Measurements from ENCODE around the gene KRT20. TPM values are rescaled to one million over a fixed set of nuclear protein-coding genes. Genes with fewer than 3 reads are reported as not detected.

The KRT20 gene
- total RNA-seq, 4 donors from 2014 or later = 0.12 TPM; not detected in 3

- no peak for DNase-seq (ENCODE audit: low spot score in 2 of 2)
- WGBS, 2 donors = 53 to 57% methylated on average over 1 of the region's 1 CpG
- intact Hi-C loops (cut with DNase I; ENCODE audit: low total_unique reads) = no loop called here
- TF ChIP-seq CTCF (IDR thresholded peaks at IDR 0.05) (no peak), POLR2A (IDR thresholded peaks at IDR 0.05) (no peak)
- H3K4me3 ChIP-seq (ENCODE audit: low read depth, poor library complexity, severe bottlenecking) = no peak overlapping the region
Measured at GRCh38 chr17:40848583-40849235, 36.3 kb downstream of the KRT20 start.

GRCh38 chr17:40846515-40847144 is 38.4 kb downstream of the KRT20 start:
- intact Hi-C loops (cut with DNase I; ENCODE audit: low total_unique reads) = no loop called here
- 64 to 68% methylated on average over 1 of the region's 1 CpG for WGBS, 2 donors
- no peak for TF ChIP-seq CTCF (IDR thresholded peaks at IDR 0.05)
- no peak for TF ChIP-seq POLR2A (IDR thresholded peaks at IDR 0.05)
- H3K4me3 ChIP-seq (ENCODE audit: low read depth, poor library complexity, severe bottlenecking) = no peak overlapping the region
- no peak for DNase-seq (ENCODE audit: low spot score in 2 of 2)

- intact Hi-C loops (cut with DNase I; ENCODE audit: low total_unique reads) = no loop called here
- no peak for DNase-seq (ENCODE audit: low spot score in 2 of 2)
- TF ChIP-seq CTCF (IDR thresholded peaks at IDR 0.05) (no peak), POLR2A (IDR thresholded peaks at IDR 0.05) (no peak)
- no peak overlapping the region for H3K4me3 ChIP-seq (ENCODE audit: low read depth, poor library complexity, severe bottlenecking)
- 71 to 86% methylated on average over 4 of the region's 4 CpGs for WGBS, 2 donors
Measured at GRCh38 chr17:40844671-40845107, 40.4 kb downstream of the KRT20 start.

- WGBS, 2 donors = 34 to 75% methylated on average over 3 of the region's 3 CpGs
- H3K4me3 ChIP-seq (ENCODE audit: low read depth, poor library complexity, severe bottlenecking) = no peak overlapping the region
- TF ChIP-seq CTCF (IDR thresholded peaks at IDR 0.05) = no peak
- no peak for TF ChIP-seq POLR2A (IDR thresholded peaks at IDR 0.05)
- no peak for DNase-seq (ENCODE audit: low spot score in 2 of 2)
- intact Hi-C loops (cut with DNase I; ENCODE audit: low total_unique reads) = no loop called here
Measured at GRCh38 chr17:40843242-40843641, 41.8 kb downstream of the KRT20 start.

- no peak for TF ChIP-seq CTCF (IDR thresholded peaks at IDR 0.05)
- no peak for TF ChIP-seq POLR2A (IDR thresholded peaks at IDR 0.05)
- intact Hi-C loops (cut with DNase I; ENCODE audit: low total_unique reads) = no loop called here
- WGBS, 2 donors = 68 to 77% methylated on average over 3 of the region's 3 CpGs
- H3K4me3 ChIP-seq (ENCODE audit: low read depth, poor library complexity, severe bottlenecking) = no peak overlapping the region
- no peak for DNase-seq (ENCODE audit: low spot score in 2 of 2)
Measured at GRCh38 chr17:40841246-40841645, 43.8 kb downstream of the KRT20 start.

All from lower leg skin (tissue), 4 donors.